GM12872 (cell line): ENCODE measurements around the gene SORT1.

ENCODE experiments used
- CTCF ChIP-seq: IDR thresholded peaks from 3 replicates; pipeline ENCODE4 v1.5.1; 2011; ENCODE audit warnings: low read depth, mild to moderate bottlenecking, low read length, moderate library complexity; ENCODE audit not compliant: insufficient read depth

The SORT1 gene

GRCh38 chr1:109361069-109361468, 36.6 kb downstream of the SORT1 start:
- TF ChIP-seq CTCF = no peak

- no peak for TF ChIP-seq CTCF
These were observed 40.1 kb downstream of the SORT1 start for GRCh38 chr1:109357616-109358015.

GRCh38 chr1:109356915-109357314, 40.8 kb downstream of the SORT1 start:
- no peak for TF ChIP-seq CTCF

- TF ChIP-seq CTCF = no peak
These were observed 41.2 kb downstream of the SORT1 start for GRCh38 chr1:109356505-109356904.

GRCh38 chr1:109354929-109355328, 42.8 kb downstream of the SORT1 start:
- no peak for TF ChIP-seq CTCF

GRCh38 chr1:109351457-109351856, 46.3 kb downstream of the SORT1 start:
- TF ChIP-seq CTCF = no peak

GRCh38 chr1:109350655-109351054, 47.1 kb downstream of the SORT1 start:
- no peak for TF ChIP-seq CTCF

GRCh38 chr1:109350182-109350581, 47.5 kb downstream of the SORT1 start:
- TF ChIP-seq CTCF = no peak
